D341Med (cell line): Measurements from ENCODE around the gene TMX1.
A peak's percentile ranks its signal among the peaks of the same experiment; 100 is the strongest.
"Not testable (repeated sequence)": the region's sequence is repeated elsewhere in the genome, so short reads cannot be mapped to it uniquely, and the experiment has no call there.

Source experiments
- DNase-seq: peaks from one replicate; pipeline ENCODE4 v3.0.0; 2012; ENCODE audit warnings: low spot score

Gene TMX1, protein sequence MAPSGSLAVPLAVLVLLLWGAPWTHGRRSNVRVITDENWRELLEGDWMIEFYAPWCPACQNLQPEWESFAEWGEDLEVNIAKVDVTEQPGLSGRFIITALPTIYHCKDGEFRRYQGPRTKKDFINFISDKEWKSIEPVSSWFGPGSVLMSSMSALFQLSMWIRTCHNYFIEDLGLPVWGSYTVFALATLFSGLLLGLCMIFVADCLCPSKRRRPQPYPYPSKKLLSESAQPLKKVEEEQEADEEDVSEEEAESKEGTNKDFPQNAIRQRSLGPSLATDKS

DNA sequence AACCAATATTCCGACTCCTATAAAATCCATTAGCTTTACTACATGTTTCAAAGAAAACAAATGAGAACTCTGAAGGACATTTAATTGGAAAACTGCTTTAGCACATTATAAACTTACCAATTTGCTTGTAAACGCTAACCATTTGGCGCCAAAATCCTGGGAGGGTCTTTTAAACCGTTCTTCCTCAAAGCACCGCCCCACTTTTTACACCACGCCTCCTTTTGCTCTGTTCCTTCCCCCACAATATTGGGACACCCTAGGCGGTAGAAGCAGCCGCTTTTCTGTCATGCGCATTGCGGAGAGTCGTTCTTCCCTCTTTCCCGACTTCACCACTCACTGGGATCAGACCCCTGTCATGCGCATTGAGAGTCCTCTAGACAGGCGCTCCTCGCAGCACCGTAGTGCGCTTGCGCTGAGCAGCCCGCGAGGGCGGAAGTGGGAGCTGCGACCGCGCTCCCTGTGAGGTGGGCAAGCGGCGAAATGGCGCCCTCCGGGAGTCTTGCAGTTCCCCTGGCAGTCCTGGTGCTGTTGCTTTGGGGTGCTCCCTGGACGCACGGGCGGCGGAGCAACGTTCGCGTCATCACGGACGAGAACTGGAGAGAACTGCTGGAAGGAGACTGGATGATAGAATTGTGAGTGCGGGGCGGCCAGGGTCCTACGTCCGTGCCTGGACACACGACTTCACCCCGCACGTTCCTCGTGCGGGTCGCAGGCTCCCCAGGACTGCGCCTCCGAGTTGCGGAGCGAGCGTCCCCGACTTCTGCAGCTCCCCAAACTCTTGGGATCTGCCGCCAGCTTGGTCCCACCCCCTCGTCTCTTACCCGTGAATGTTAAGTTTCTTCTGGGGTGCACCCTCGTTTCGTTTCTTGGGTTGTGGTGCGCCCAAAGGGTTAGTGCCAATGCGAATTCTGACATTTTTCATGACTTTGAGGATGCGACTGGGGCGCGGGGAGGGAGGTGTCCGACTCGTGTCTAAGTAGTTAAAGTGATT lies at the start of gene TMX1:
TSS of gene TMX1 (plus strand) at position 435 of the 991 bp plus-strand sequence. CDS start at position 481, 46 bp downstream.
- peak; percentile 98 for DNase-seq

- DNase-seq: no peak
These were observed 38.2 kb upstream of the TMX1 start for GRCh38 chr14:51201890-51202289.

DNA sequence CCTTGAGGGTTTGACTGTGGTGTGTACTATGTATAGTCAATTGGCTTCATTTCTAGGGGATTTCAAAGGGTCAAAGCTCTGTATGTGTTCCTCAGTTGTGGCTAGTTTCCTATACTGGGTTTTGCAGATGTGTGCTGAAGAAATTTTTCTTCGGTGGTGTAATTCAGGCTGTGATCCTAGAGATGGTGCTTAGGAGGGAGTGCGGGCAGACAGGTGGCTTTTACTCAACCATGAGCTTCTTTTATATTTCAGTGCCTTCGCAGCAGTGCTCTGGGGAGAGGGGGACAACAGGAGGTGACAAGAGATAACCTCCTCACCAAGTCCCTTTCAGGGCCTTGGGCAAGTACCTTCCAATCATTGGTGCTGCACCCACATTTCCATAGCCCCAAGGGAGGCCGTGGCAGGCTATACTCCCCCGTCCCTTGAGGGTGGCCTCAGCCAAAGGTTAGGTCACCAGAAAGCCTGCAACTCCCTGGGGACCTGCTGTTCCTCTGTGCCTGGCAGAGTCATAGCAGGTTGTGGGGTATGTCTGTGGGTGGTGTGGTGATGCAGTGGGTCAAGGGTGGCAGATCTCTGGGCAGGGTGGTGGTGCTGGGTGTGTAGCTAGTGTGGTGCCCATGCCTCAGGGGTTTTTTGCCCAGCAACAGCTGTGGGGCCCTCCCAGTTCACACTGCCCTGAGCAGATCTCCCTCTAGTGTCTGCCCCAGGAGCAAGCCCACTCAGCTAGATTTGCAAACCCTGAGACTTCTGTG lies 37.0 kb upstream of the TMX1 start:
- DNase-seq: no peak

- no peak for DNase-seq
These were observed 36.2 kb upstream of the TMX1 start for GRCh38 chr14:51203881-51204280.

GRCh38 chr14:51205486-51205885 lies 34.6 kb upstream of the TMX1 start:
- DNase-seq: no peak

- DNase-seq: no peak
These were observed 33.6 kb upstream of the TMX1 start for GRCh38 chr14:51206462-51206861.

DNA sequence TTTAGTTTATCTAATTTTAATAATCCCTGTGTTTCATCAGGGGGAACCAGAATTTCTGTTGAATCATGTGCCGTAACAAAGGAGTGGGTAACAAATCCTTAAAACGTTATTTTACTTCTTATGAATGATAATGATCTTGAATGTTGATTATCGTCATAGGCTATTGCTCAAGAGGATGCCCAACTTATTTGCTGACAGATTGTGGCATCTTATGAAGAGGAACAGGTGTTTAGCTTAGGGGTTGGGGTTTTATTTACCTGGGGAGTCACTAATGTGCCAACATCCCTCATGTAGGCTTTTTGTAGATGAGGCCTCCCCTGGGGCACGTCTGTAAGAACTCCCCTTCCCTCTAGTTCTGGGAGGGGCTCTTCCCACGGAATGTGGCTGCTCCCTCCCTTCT lies 32.4 kb upstream of the TMX1 start:
- no peak for DNase-seq

DNA sequence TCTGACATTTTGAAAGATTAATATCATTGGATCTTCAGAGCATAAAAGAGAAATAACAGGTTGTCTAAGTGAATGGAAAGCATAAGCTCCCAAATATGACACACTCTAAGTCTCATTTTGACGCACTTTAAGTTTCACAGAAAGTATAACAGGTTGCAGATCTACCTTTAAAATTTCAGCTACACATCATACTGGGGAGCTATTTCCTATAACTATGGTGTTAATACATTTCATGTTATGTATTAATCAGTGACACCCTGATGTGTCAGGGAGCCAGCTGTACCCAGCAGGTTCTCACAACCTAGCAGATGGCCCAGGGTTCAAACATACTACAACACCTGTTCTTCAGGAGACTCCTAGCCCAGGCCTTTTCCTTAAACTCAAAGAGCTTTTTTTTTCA lies 31.1 kb upstream of the TMX1 start:
- DNase-seq: no peak

DNA sequence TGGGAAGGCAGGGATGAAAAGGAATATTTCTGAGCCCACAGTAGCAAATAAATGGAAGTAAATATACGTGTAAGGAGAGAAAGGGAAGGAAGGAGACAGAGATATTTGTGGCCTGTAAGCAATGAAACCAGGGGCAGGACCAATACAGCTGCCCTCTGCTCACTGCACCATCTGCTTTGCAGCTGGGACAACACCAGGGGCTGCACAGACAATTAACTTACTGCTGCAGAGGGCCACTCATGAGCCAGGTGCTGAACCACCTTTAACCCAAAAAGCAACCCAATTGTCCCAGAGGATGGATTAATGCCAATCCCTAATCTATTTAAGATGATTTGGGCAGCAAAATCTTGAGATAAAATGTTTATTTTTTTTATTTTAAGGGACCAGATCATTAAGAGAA lies 30.6 kb upstream of the TMX1 start:
- no peak for DNase-seq

DNA sequence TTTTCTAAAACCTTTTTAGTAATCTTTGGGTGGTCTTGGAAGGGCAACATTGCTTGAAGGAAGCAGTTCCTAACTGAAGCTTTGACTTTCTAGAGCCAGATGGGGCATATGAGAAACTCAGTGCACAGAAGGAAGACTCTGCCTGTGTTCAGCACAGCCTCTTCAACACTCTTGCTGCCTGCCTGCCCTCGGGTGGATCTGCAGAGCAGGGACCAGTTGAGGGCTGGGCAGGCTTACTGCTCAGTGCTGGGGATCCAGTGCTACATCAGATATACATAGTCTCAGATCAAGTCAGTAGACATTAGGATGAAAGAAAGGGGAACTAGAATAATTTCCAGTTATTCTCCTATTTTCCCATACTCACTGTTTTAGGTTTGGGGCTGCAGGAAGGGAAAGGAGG lies 29.5 kb upstream of the TMX1 start:
- DNase-seq: no peak

DNA sequence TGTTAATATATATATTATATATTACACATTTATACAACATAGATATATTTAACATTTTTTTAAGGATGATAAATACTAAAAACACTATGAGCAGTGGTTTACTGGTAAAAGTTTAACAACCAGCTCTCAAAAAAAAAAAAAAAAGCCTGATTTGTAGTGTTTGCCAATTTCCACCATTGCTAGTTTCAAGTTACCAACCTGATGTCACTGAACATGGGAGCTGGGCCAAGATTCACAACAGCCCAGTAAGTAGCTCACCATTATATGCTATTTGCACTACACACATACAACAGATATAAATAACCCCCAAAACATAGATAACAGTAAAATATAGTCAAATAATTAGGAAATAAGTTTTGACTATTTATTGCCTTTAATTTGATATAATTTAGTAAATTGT lies 28.9 kb upstream of the TMX1 start:
- DNase-seq: no peak

DNA sequence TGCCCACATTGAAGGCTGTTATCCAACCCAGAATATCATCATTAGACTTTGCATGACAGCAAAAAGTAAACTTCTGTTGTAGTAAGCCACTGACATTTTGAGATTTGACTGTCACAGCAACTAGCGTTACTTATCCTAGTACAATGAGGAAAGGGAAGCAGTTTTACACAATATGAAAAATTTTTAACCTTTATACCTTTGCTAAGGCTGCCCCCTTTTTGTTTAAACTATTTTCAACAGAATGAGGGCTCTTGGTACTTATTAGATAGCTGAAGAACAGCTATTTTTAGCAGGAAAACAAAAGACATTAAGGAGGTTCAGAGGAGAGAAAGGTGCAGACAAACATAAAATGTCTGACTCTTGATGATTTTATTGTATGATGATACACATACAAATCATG lies 23.4 kb upstream of the TMX1 start:
- no peak for DNase-seq

DNA sequence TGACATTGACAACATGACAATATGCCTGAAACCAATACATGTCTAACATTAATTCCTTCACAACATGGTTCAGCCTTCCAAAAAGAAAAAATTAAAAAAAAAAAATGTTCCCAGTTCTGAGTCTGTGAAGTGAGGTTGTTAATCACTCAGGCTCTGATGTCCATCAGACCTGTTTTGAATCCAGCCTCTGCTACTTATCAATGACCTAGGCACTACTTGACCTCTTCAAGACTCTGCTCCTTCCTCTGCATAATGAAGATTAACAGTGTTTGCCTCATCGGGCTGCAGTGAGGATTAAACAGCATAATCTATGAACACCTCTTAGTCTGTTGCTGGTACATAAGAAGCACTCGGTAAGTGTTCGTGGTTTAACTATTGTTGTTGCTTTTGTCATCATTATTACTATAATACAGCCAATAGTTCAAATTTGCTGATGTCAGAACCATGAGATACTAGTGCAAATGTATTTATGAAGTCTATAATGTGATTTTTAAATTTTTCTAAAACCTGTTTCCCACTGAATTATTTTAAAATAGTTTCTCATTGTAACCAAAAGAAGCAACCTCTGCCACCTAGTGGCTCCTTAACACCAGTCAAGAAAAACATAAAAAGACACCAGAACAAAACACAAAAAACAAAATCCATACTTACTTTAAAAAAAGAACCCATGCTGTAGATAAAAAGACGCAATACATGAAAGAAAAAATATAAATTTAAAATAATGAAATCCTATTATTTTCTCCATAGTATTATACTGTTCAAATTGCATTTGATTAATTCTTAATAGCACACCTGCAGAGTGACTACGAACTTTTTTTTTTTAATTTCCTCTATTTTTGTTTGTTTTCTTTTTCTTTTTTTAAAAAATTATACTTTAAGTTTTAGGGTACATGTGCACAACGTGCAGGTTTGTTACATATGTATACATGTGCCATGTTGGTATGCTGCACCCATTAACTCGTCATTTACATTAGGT lies 20.3 kb upstream of the TMX1 start:
- DNase-seq: peak; percentile 32

GRCh38 chr14:51223463-51223862 lies 16.6 kb upstream of the TMX1 start:
- not testable (repeated sequence) for DNase-seq

GRCh38 chr14:51224551-51224950 lies 15.5 kb upstream of the TMX1 start:
- DNase-seq: no peak

GRCh38 chr14:51225751-51226150 lies 14.3 kb upstream of the TMX1 start:
- no peak for DNase-seq

- DNase-seq: no peak
These were observed 11.7 kb upstream of the TMX1 start for GRCh38 chr14:51228391-51228790.

DNA sequence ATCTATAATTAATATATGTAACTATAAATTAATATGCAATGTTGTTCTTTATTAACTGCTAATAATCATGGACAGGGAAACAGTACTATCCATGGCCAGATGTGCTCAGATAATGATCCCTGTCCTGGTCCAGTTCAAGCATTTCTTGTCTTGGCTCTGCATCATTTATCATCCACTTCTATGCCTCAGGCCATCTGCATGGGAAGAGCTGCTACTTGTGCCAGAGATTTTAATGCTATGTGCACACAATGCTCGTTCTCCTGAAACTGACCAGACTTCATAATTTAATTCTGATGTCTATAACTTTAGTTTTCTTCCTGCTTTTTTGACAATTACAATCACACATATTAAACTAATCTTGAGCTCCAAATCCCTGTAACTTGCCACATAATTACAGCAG lies 11.2 kb upstream of the TMX1 start:
- no peak for DNase-seq

- DNase-seq: no peak
These were observed 3.7 kb upstream of the TMX1 start for GRCh38 chr14:51236314-51236713.

DNA sequence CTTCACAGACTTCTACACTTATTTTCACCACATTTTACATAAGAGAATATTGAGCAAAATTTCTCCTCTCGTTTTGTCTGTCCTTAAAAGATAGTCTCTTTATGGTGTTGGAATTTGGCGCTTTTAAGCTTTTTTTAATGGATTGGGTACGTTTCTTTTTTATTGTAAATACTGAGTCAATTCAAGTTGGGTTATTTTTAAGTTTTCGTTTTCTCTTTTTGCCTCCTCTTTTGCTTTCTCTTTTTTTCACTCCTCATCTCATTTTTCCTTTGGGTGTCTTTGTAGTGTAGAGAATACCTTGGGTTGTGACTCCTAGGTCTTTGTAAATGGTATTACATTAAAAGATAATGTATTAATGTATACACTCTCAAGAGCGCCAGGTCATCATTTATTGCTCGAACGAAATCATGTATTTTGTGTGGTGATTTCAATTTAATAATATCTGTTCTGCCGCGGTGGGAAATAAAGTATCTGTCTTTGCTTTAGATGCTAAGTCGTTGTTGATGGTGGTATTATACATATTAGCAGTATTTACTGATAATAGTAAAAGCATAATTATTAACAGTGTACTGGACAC lies 845 bp downstream of the TMX1 start:
- no peak for DNase-seq
